Occipital lobe (tissue), 2 donors: ENCODE results near the gene ZNF678. TPM values are rescaled to one million over a fixed set of nuclear protein-coding genes. Genes with fewer than 3 reads are reported as not detected.
"Not testable (repeated sequence)": the region's sequence is repeated elsewhere in the genome, so short reads cannot be mapped to it uniquely, and the experiment has no call there.

ENCODE experiments used
- DNase-seq: peaks from one replicate; lab custom pipeline; 2025; lab: John Stamatoyannopoulos, UW
- total RNA-seq: library from RNA; depleted of rRNA; stranded (reverse); fragments of >200 nt; gene quantifications from one replicate; pipeline ENCODE4 v1.2.3, GENCODE V29; 2014

The ZNF678 gene
- total RNA-seq, 1 donor from 2014 or later, result 73.5 TPM

- not testable (repeated sequence) for DNase-seq
Measured at GRCh38 chr1:227551881-227552280, 11.5 kb upstream of the ZNF678 start.

DNA sequence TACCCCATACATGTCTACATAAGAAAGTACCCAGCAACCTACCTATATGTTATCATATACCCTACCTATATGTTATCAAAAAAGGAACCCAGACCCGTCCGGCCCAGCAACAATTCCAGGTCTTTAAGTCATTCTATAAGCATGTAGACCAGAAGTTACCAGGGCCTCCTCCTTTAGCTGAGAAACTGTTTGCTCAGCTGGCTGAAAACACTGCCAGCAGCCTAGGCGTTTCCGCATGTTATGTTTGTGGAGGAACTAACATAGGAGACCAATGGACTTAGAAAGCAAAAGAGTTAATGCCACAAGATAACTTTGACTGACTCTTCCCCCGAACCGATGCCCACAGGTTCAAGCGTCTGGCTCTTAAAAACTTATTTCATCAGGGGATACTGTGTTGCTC is 7.1 kb upstream of the ZNF678 start:
- DNase-seq, result no peak

DNA sequence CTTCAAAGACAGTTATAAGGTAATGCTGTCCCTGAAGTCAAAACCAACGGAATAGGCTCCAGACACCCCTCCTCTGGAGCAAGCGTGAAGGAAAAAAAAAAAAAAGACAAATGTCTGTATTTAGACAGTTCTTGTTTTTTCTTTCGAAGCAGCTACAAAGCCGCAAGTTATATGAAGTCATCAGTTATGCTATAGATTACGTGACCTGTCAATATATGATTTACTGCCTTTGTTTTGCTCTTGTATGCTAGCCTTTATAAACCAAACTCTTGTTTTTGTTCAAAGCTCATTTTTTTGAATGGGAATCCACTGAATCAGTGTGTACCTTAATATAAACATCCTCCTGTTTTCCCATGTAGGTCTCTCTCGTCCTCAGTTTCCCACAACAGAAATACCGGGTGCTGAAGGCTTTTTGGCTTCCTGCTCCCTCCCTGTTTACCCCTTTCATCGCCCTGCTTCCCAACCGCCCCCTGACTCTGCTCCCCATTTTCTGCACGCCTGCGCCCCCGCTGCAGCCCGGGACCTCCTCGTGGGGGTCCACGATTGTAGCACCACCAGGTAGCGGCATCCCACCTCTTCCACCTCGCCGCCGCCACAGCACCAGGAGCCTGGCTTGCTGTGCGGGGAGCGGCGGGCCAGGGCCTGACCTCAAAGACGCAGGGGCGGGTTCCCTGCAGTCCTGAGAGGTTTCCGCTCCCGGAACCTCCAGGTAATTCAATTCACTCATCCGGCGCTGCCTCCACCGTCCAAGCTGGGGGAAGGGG is 5.2 kb upstream of the ZNF678 start:
- DNase-seq, result no peak

- DNase-seq, result no peak
Measured at GRCh38 chr1:227558732-227559262, 4.6 kb upstream of the ZNF678 start.

- DNase-seq, result no peak
Measured at GRCh38 chr1:227559499-227559898, 3.9 kb upstream of the ZNF678 start.

DNA sequence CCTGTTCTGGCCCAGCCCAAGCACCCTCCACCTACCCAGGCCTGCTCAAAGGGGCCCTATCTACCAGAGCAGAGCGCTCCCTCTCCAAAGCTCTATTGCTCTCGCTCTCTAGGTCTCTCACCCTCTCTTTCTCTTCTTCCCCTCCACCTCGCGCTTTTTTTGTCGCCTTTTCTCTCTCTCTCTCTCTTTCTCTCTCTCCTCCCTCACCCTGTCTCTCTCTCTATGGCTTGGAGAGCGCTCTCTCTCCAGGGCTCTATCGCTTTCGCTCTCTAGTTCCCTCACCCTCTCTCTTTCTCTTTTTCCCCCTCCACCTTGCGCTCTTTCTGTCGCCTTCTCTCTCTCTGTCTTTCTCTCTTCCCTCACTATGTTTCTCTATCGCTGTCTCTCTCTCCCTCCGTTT is 3.4 kb upstream of the ZNF678 start:
- DNase-seq, result no peak

DNA sequence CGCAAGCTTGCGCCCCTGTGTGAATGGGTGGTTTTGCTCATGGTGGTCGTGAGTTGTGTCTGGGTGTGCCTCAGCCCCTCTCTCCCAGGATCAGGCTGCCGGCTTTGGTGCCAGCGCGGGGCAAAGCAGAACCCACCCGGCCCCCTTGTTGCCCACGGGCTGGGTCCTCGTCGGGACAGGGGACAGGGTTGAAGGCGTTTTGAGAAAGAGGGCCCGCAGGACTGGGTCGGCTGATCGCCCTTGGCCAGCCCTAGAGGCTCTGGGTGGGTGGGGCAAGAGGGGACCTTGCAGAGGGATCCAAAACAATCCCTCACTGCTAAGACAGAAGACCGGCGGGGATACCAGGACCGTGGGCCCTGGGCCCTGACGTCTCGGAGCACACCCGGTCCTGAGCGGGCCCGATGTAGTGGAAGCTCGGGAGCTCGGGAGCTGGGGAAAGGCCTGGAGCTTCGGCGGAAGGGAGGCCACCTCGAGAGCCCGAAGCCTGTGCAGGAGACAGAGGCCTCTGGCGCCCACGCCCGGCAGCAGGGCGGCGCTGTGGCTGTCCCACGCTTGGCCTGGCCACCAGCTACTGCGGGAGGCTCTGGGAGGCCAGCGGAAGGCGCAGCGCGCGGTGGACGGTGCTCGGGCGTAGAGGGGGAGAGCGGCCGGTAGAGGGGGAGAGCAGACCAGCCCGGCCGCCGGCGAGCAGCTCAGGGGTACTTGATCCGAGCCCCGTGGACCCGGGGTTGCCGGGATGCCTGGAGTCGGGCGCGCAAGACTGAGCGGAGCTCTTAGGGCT is 2.8 kb upstream of the ZNF678 start:
- DNase-seq, result no peak

- DNase-seq, result no peak
Measured at GRCh38 chr1:227561241-227561907, 2.0 kb upstream of the ZNF678 start.

DNA sequence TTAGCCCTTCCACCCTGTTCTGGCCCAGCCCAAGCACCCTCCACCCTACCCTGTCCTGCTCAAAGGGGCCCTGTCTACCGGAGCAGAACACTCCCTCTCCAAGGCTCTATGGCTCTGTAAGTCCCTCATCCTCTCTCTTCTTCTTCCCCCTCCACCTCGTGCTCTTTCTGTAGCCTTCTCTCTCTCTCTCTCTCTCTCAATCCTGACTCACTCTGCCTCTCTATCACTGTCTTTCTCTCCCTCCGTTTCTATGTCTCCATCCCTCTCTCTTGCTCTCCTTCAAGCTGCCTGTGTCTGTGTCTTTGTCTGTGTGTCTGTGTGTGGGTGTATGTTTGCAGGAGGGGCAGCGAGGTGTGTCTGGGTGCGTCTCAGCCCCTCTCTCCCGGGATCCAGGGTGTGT is 1.3 kb upstream of the ZNF678 start:
- no peak for DNase-seq

GRCh38 chr1:227562933-227563323 is 428 bp upstream of the ZNF678 start:
- no peak for DNase-seq

- no peak for DNase-seq
Measured at GRCh38 chr1:227567256-227567655, 3.9 kb downstream of the ZNF678 start.

DNA sequence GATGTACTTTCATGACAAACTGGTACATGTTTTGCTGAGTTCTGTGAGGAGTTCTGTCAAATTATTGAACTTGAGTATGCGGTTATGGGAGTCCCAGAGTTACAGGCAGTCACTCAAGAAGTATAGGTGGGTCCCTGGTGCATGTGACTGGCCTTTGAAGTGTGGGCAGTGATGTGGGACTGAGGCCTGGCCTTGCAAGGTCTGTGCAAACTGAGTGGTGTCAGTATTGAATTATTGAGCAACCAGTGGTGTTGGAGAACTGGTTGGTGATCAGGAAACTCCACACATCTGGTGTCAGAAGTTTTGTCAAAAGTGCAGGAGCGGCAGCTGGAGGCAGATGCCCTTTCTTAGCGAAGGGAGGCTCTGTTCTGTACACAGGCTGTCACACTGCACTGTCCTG is 5.2 kb downstream of the ZNF678 start:
- DNase-seq, result no peak

- DNase-seq, result no peak
Measured at GRCh38 chr1:227572752-227573151, 9.4 kb downstream of the ZNF678 start.

DNA sequence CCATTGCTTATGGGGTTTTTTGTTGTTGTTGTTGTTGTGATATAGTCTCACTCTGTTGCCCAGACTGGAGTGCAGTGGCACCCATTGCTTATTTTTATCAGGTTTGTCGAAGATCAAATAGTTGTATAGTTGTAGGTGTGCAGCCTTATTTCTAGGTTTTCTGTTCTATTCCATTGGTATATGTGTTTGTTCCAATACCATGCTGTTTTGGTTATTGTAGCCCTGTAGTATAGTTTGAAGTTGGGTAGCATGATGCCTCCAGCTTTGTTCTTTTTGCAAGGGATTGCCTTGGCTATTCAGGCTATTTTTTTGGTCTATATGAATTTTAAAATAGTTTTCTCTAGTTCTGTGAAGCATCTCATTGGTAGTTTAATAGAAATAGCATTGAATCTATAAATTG is 11.6 kb downstream of the ZNF678 start:
- no peak for DNase-seq

- no peak for DNase-seq
Measured at GRCh38 chr1:227576189-227576588, 12.8 kb downstream of the ZNF678 start.

- DNase-seq, result no peak
Measured at GRCh38 chr1:227577500-227577899, 14.1 kb downstream of the ZNF678 start.

GRCh38 chr1:227583354-227583753 is 20.0 kb downstream of the ZNF678 start:
- DNase-seq, result no peak

- DNase-seq, result no peak
Measured at GRCh38 chr1:227586733-227587132, 23.4 kb downstream of the ZNF678 start.

GRCh38 chr1:227587968-227588367 is 24.6 kb downstream of the ZNF678 start:
- DNase-seq, result no peak

GRCh38 chr1:227588769-227589168 is 25.4 kb downstream of the ZNF678 start:
- DNase-seq, result not testable (repeated sequence)

GRCh38 chr1:227589777-227590176 is 26.4 kb downstream of the ZNF678 start:
- not testable (repeated sequence) for DNase-seq

DNA sequence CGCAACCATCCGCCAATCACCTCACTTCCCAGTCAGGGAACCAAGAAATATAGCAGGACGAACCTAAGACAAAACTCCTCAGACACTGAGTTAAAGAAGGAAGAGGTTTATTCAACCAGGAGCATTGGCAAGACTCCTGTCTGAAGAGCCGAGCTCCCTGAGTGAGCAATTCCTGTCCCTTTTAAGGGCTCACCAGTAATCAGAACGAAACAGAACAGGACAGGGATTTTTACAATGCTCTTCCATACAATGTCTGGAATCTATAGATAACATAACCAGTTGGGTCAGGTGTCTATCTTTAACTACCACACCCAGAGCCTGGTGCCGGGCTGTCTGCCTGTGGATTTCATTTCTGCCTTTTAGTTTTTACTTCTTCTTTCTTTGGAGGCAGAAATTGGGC is 32.9 kb downstream of the ZNF678 start:
- DNase-seq, result not testable (repeated sequence)
